CD4-positive, alpha-beta T cell (primary cell): Measurements from ENCODE around the gene SPTBN4. TPM values are rescaled to one million over a fixed set of nuclear protein-coding genes. Genes with fewer than 3 reads are reported as not detected.
"Not testable (repeated sequence)": the region's sequence is repeated elsewhere in the genome, so short reads cannot be mapped to it uniquely, and the experiment has no call there.

Source experiments
- ATAC-seq: fragments of 200-7000 bp; cut with Tn5 transposase; one replicate; pipeline ENCODE4 v1.10.0; 2022; ENCODE audit warnings: mild to moderate bottlenecking; ENCODE audit not compliant: poor library complexity
- CTCF ChIA-PET: fragments of 350-600 bp; sonication (Branson Sonifier 250); formaldehyde crosslinking; loops from one replicate; lab custom pipeline; 2021; ENCODE audit warnings: antibody characterized with exemption, inconsistent platforms; lab: Charles Lee
- POLR2A ChIA-PET: fragments of 350-600 bp; sonication (Branson Sonifier 250); formaldehyde crosslinking; loops from one replicate; lab custom pipeline; 2021; ENCODE audit warnings: antibody characterized with exemption, inconsistent platforms; lab: Charles Lee
- DNase-seq, 14 experiments: peaks; one replicate each; pipeline ENCODE4 v3.0.0-alpha.2; 2013 to 2020; ENCODE audit warnings: mixed read lengths in 2 of 14
- H3K27ac ChIP-seq, 2 donors: one replicate each; pipeline versions ENCODE4 v1.5.1 to v1.7.0; 2013; ENCODE audit warnings: low read length in 2 of 2, low read depth in 1 of 2, mild to moderate bottlenecking in 1 of 2
- H3K27me3 ChIP-seq, 2 experiments: 1 replicate in 1 of 2; 2 replicates in 1 of 2; pipeline versions ENCODE4 v1.6.1 to v1.7.0; 2013; ENCODE audit warnings: low read length in 2 of 2, control low read depth in 1 of 2, mild to moderate bottlenecking in 1 of 2, moderate library complexity in 1 of 2; ENCODE audit not compliant: insufficient read depth in 2 of 2, control insufficient read depth in 1 of 2
- H3K36me3 ChIP-seq: one replicate; pipeline ENCODE4 v1.6.1; 2013; ENCODE audit warnings: low read length, control low read depth; ENCODE audit not compliant: insufficient read depth
- H3K4me1 ChIP-seq: one replicate; pipeline ENCODE4 v1.6.1; 2013; ENCODE audit warnings: low read length, control low read depth; ENCODE audit not compliant: insufficient read depth
- H3K4me3 ChIP-seq: one replicate; pipeline ENCODE4 v1.5.1; 2013; ENCODE audit warnings: mild to moderate bottlenecking, low read length, moderate library complexity
- H3K9me3 ChIP-seq, 2 experiments: 1 replicate in 1 of 2; 2 replicates in 1 of 2; pipeline versions ENCODE4 v1.6.1 to v1.7.0; 2013; ENCODE audit warnings: low read length in 2 of 2, mild to moderate bottlenecking in 2 of 2, control low read depth in 1 of 2, moderate library complexity in 1 of 2; ENCODE audit not compliant: control insufficient read depth in 1 of 2, insufficient read depth in 1 of 2
- H3K27ac Mint-ChIP-seq: one replicate; pipeline ENCODE4 v1.8.0; 2020; ENCODE audit warnings: mixed read lengths
- H3K27me3 Mint-ChIP-seq: one replicate; pipeline ENCODE4 v1.8.0; 2021; ENCODE audit warnings: mixed read lengths
- H3K36me3 Mint-ChIP-seq: one replicate; pipeline ENCODE4 v1.8.0; 2021; ENCODE audit warnings: low read depth, mixed read lengths
- H3K4me1 Mint-ChIP-seq: one replicate; pipeline ENCODE4 v1.8.0; 2021; ENCODE audit warnings: low read depth, mixed read lengths
- H3K4me3 Mint-ChIP-seq: one replicate; pipeline ENCODE4 v1.8.0; 2020; ENCODE audit warnings: mild to moderate bottlenecking, mixed read lengths
- H3K9me3 Mint-ChIP-seq: one replicate; pipeline ENCODE4 v1.8.0; 2020; ENCODE audit warnings: mixed read lengths
- CTCF ChIP-seq: fragments of 200-600 bp; IDR thresholded peaks from one replicate; pipeline ENCODE4 v1.8.0; 2022; ENCODE audit warnings: antibody characterized with exemption, mild to moderate bottlenecking
- intact Hi-C, 2 experiments: fragments of 100-400 bp; cut with DNase I in 1 of 2; cut with micrococcal nuclease in 1 of 2; formaldehyde crosslinking; loops; one replicate each; pipeline versions ENCODE4 v1.15.1 to v1.9.0; 2023 to 2025; cut with DNase I, micrococcal nuclease
- total RNA-seq, 174 experiments: library from RNA in 2 of 174; stranded (reverse) in 2 of 174; gene quantifications; one replicate each; pipeline ENCODE4 v1.2.3 and lab custom pipeline; 2021 to 2026

Gene SPTBN4
- total RNA-seq, 2 experiments from 2014 or later: 0.59 to 0.88 TPM

- TF ChIP-seq CTCF: no peak
- H3K4me1 Mint-ChIP-seq: peaks cover 8% of the 10 kb centered on the region
- POLR2A ChIA-PET: no interaction called here
- ATAC-seq: no peak
- H3K27me3 ChIP-seq: no peaks in the 10 kb centered on the region
- no peak overlapping the region for H3K4me3 Mint-ChIP-seq
- no peak overlapping the region for H3K4me3 ChIP-seq
- intact Hi-C loops: no loop called here
- no peak overlapping the region for H3K27ac Mint-ChIP-seq
- H3K36me3 ChIP-seq: peaks cover 42% of the 10 kb centered on the region
- peaks cover 7% of the 10 kb centered on the region for H3K27me3 Mint-ChIP-seq
- no peak overlapping the region for H3K27ac ChIP-seq
- CTCF ChIA-PET: no interaction called here
- DNase-seq: no peak
- no peaks in the 10 kb centered on the region for H3K9me3 Mint-ChIP-seq
- H3K4me1 ChIP-seq: peaks cover 8% of the 10 kb centered on the region
- H3K9me3 ChIP-seq: no peaks in the 10 kb centered on the region
- H3K36me3 Mint-ChIP-seq: peaks cover 53% of the 10 kb centered on the region
Measured at GRCh38 chr19:40589591-40590429, 123.0 kb downstream of the SPTBN4 start.

- no peak for TF ChIP-seq CTCF
- peaks cover 11% of the 10 kb centered on the region for H3K4me1 ChIP-seq
- H3K4me3 ChIP-seq: no peak overlapping the region
- H3K9me3 ChIP-seq: no peaks in the 10 kb centered on the region
- H3K27ac ChIP-seq: no peak overlapping the region
- peaks cover 39% of the 10 kb centered on the region for H3K36me3 ChIP-seq
- H3K27me3 ChIP-seq: no peaks in the 10 kb centered on the region
- H3K9me3 Mint-ChIP-seq: no peaks in the 10 kb centered on the region
- intact Hi-C loops: no loop called here
- peaks cover 47% of the 10 kb centered on the region for H3K36me3 Mint-ChIP-seq
- ATAC-seq (no peak), DNase-seq (no peak)
- peaks cover 13% of the 10 kb centered on the region for H3K4me1 Mint-ChIP-seq
- POLR2A ChIA-PET: no interaction called here
- H3K27me3 Mint-ChIP-seq: peaks cover 7% of the 10 kb centered on the region
- CTCF ChIA-PET: no interaction called here
- no peak overlapping the region for H3K27ac Mint-ChIP-seq
- H3K4me3 Mint-ChIP-seq: no peak overlapping the region
Measured at GRCh38 chr19:40590464-40591265, 123.9 kb downstream of the SPTBN4 start.

- CTCF ChIA-PET, intact Hi-C loops, H3K27ac Mint-ChIP-seq, H3K27ac ChIP-seq, H3K9me3 Mint-ChIP-seq, H3K9me3 ChIP-seq, DNase-seq, H3K4me3 Mint-ChIP-seq, H3K4me3 ChIP-seq, H3K27me3 ChIP-seq, ATAC-seq: not testable (repeated sequence)
- H3K27me3 Mint-ChIP-seq: peaks cover 12% of the 10 kb centered on the region
- H3K36me3 Mint-ChIP-seq: peaks cover 37% of the 10 kb centered on the region
- H3K36me3 ChIP-seq: peaks cover 32% of the 10 kb centered on the region
- peaks cover 13% of the 10 kb centered on the region for H3K4me1 Mint-ChIP-seq
- POLR2A ChIA-PET: interaction anchor here (0.8 kb wide), 1 partner anchor 416 kb away, joined by 3 read pairs; no protein-coding TSS in a partner anchor
- peaks cover 14% of the 10 kb centered on the region for H3K4me1 ChIP-seq
Measured at GRCh38 chr19:40591724-40592123, 124.9 kb downstream of the SPTBN4 start.
